Measurements from ENCODE around the gene PPM1H.

Gene PPM1H

GRCh38 chr12:62924084-62924483 lies 10.9 kb downstream of the PPM1H start:
- CTCF ChIA-PET = interaction anchor here (1.2 kb wide), 1 partner anchor 144 kb away, joined by 3 read pairs; no protein-coding TSS in a partner anchor
- H3K36me3 ChIP-seq (ENCODE audit: control insufficient read depth in 2 of 2, insufficient read depth in 1 of 2, low read length in 2 of 2) = no peaks in the 10 kb centered on the region
- H3K4me1 ChIP-seq (ENCODE audit: control insufficient read depth, insufficient read depth, low read length) = peaks cover 13% of the 10 kb centered on the region
- no peak overlapping the region for H3K27ac ChIP-seq (ENCODE audit: extremely low read depth, low read depth, low read length)
- no peak overlapping the region for H3K4me3 ChIP-seq (ENCODE audit: low read depth, low read length)
- no peaks in the 10 kb centered on the region for H3K9me3 ChIP-seq (ENCODE audit: control insufficient read depth, insufficient read depth, low read depth, low read length)
- POLR2A ChIA-PET = no interaction called here
- peak; percentile 83 for TF ChIP-seq SP7 (tag by site-specific recombination; IDR thresholded peaks at IDR 0.05)
- no peak for TF ChIP-seq ZFHX2 (tag by site-specific recombination; conservative IDR thresholded peaks at IDR 0.05)

- no peak overlapping the region for H3K27ac ChIP-seq (ENCODE audit: extremely low read depth, low read depth, low read length)
- TF ChIP-seq ZNF248 (tag by site-specific recombination; IDR thresholded peaks at IDR 0.05) = no peak
- no peak for TF ChIP-seq WT1 (tag by site-specific recombination; IDR thresholded peaks at IDR 0.05)
- TF ChIP-seq GLIS2 (tag by site-specific recombination; IDR thresholded peaks at IDR 0.05) = no peak
- peak; percentile 74 for TF ChIP-seq PRDM6 (tag by site-specific recombination; IDR thresholded peaks at IDR 0.05)
- no peak for TF ChIP-seq ZNF629 (tag by site-specific recombination; IDR thresholded peaks at IDR 0.05)
- no peak for TF ChIP-seq ZNF121 (tag by site-specific recombination; IDR thresholded peaks at IDR 0.05)
- TF ChIP-seq FEZF1 (tag by site-specific recombination; IDR thresholded peaks at IDR 0.05) = peak; percentile 91
- TF ChIP-seq ZNF830 (tag by site-specific recombination; IDR thresholded peaks at IDR 0.05; ENCODE audit: low read depth) = no peak
- no peak for TF ChIP-seq SP3 (tag by site-specific recombination; IDR thresholded peaks at IDR 0.05)
- no peak for TF ChIP-seq ZNF555 (tag by site-specific recombination; conservative IDR thresholded peaks at IDR 0.05)
- TF ChIP-seq HOXA7 (CRISPR knock-in tag; IDR thresholded peaks at IDR 0.05; ENCODE audit: borderline replicate concordance) = no peak
- no peak for TF ChIP-seq MYNN (tag by site-specific recombination; IDR thresholded peaks at IDR 0.05; ENCODE audit: borderline replicate concordance)
- TF ChIP-seq ZNF571 (tag by site-specific recombination; IDR thresholded peaks at IDR 0.05) = no peak
- no peak for TF ChIP-seq HIC1 (tag by site-specific recombination; IDR thresholded peaks at IDR 0.05)
- peak; percentile 35; the same call in 1 of the 2 replicates for TF ChIP-seq ZNF394 (tag by site-specific recombination; IDR thresholded peaks at IDR 0.05; ENCODE audit: borderline replicate concordance)
- no peak for TF ChIP-seq ZNF175 (tag by site-specific recombination; IDR thresholded peaks at IDR 0.05)
- TF ChIP-seq ZXDB (tag by site-specific recombination; IDR thresholded peaks at IDR 0.05) = no peak
- peak; percentile 31; the same call in 1 of the 2 replicates for TF ChIP-seq ZBTB17 (tag by site-specific recombination; IDR thresholded peaks at IDR 0.05)
- no peak for TF ChIP-seq ZNF747 (tag by site-specific recombination; IDR thresholded peaks at IDR 0.05)
- POLR2A ChIA-PET = interaction anchor here (1.4 kb wide), 1 partner anchor 11 kb away, joined by 6 read pairs; the partner anchor contains the start of gene PPM1H
- H3K36me3 ChIP-seq (ENCODE audit: control insufficient read depth in 2 of 2, insufficient read depth in 1 of 2, low read length in 2 of 2) = no peaks in the 10 kb centered on the region
- CTCF ChIA-PET = interaction anchor here (0.6 to 0.8 kb wide), 3 partner anchors 12 to 146 kb away, joined by 3 to 4 read pairs (median 3); partner anchors contain the start of gene PPM1H
- H3K9me3 ChIP-seq (ENCODE audit: control insufficient read depth, insufficient read depth, low read depth, low read length) = no peaks in the 10 kb centered on the region
- peaks cover 21% of the 10 kb centered on the region for H3K4me1 ChIP-seq (ENCODE audit: control insufficient read depth, insufficient read depth, low read length)
- no peak overlapping the region for H3K4me3 ChIP-seq (ENCODE audit: low read depth, low read length)
Measured at GRCh38 chr12:62922539-62922938, 12.4 kb downstream of the PPM1H start.
